ENCODE data around the gene HMCN1.
"Not testable (repeated sequence)": the region's sequence is repeated elsewhere in the genome, so short reads cannot be mapped to it uniquely, and the experiment has no call there.

Gene HMCN1

DNA sequence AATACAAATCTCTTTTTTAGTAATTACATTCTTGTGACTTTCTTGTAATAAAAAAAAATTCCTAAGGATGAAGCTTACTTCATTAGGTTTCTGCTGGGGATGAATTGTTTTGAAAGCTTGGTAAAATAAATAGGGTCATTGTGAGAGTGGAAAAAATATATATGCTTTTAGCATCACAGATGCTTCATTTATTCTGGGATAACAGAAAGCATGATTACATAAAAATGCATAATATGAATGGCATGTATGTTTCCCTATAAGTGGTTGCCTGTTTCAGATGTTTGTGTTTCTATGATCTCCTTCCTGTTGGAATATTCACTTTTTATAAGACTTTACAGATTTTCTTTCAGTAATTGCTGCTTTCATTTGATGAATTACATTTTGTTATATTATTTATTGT, 42.3 kb downstream of the HMCN1 start:
- ATAC-seq = peak; percentile 41
- TF ChIP-seq TOX (CRISPR knock-in tag; IDR thresholded peaks at IDR 0.05; ENCODE audit: borderline replicate concordance) (0 out of 2 replicates have a peak, but pooled peaks have one; percentile 34), OSR1 (CRISPR knock-in tag; IDR thresholded peaks at IDR 0.05) (no peak)

DNA sequence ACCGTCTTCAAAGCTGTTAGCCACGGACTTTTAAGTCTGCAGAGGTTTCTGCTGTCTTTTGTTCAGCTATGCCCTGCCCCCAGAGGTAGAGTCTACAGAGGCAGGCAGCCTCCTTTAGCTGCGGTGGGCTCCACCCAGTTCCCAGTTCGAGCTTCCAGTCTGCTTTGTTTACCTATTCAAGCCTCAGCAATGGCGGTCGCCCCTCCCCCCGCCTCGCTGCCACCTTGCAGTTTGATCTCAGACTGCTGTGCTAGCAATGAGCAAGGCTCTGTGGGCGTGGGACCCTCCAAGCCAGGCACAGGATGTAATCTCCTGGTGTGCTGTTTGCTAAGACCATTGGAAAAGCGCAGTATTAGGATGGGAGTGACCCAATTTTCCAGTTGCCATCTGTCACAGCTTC, 49.7 kb downstream of the HMCN1 start:
- not testable (repeated sequence) for ATAC-seq

DNA sequence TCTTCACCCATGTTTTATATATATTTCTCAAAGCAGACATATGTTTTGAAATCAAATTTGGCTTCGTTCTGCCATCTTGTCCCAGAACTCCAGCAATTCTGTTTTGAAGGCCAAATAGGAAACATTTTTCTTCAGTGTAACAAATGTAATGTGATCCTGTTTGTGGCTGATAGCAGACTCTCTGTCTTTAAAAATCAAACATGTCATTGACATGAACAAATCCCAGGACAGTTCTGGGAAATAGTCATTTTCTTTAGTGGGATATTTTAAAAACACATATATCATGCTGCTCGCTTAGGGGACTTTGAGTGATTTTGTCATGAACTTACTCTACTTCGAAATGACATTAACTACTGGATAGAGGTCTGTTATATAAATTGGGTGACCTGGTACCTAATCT, 51.4 kb downstream of the HMCN1 start:
- ATAC-seq = peak; percentile 7; the same call in 2 of the 3 replicates
- TF ChIP-seq CSDC2 (CRISPR knock-in tag; IDR thresholded peaks at IDR 0.05) (no peak), ZNF8 (CRISPR knock-in tag; IDR thresholded peaks at IDR 0.05) (no peak), PPARA (CRISPR knock-in tag; IDR thresholded peaks at IDR 0.05; ENCODE audit: borderline replicate concordance) (no peak), ZC3H10 (CRISPR knock-in tag; IDR thresholded peaks at IDR 0.05) (no peak; the same call in 1 of the 2 replicates), BACH2 (CRISPR knock-in tag; IDR thresholded peaks at IDR 0.05; ENCODE audit: borderline replicate concordance) (no peak), SNAI2 (CRISPR knock-in tag; IDR thresholded peaks at IDR 0.05) (no peak), ZNF70 (CRISPR knock-in tag; IDR thresholded peaks at IDR 0.05) (no peak), TOX (CRISPR knock-in tag; IDR thresholded peaks at IDR 0.05; ENCODE audit: borderline replicate concordance) (peak; percentile 73; the same call in 1 of the 2 replicates), OSR1 (CRISPR knock-in tag; IDR thresholded peaks at IDR 0.05) (no peak)
- TF ChIP-seq, protein P1, sequence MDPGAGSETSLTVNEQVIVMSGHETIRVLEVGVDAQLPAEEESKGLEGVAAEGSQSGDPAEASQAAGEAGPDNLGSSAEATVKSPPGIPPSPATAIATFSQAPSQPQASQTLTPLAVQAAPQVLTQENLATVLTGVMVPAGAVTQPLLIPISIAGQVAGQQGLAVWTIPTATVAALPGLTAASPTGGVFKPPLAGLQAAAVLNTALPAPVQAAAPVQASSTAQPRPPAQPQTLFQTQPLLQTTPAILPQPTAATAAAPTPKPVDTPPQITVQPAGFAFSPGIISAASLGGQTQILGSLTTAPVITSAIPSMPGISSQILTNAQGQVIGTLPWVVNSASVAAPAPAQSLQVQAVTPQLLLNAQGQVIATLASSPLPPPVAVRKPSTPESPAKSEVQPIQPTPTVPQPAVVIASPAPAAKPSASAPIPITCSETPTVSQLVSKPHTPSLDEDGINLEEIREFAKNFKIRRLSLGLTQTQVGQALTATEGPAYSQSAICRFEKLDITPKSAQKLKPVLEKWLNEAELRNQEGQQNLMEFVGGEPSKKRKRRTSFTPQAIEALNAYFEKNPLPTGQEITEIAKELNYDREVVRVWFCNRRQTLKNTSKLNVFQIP (CRISPR knock-in tag; IDR thresholded peaks at IDR 0.05; ENCODE audit: borderline replicate concordance, low read depth) = peak; percentile 5; the same call in 1 of the 2 replicates
- TF ChIP-seq, protein P2, sequence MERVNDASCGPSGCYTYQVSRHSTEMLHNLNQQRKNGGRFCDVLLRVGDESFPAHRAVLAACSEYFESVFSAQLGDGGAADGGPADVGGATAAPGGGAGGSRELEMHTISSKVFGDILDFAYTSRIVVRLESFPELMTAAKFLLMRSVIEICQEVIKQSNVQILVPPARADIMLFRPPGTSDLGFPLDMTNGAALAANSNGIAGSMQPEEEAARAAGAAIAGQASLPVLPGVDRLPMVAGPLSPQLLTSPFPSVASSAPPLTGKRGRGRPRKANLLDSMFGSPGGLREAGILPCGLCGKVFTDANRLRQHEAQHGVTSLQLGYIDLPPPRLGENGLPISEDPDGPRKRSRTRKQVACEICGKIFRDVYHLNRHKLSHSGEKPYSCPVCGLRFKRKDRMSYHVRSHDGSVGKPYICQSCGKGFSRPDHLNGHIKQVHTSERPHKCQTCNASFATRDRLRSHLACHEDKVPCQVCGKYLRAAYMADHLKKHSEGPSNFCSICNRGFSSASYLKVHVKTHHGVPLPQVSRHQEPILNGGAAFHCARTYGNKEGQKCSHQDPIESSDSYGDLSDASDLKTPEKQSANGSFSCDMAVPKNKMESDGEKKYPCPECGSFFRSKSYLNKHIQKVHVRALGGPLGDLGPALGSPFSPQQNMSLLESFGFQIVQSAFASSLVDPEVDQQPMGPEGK (CRISPR knock-in tag; IDR thresholded peaks at IDR 0.05; ENCODE audit: borderline replicate concordance) = no peak

DNA sequence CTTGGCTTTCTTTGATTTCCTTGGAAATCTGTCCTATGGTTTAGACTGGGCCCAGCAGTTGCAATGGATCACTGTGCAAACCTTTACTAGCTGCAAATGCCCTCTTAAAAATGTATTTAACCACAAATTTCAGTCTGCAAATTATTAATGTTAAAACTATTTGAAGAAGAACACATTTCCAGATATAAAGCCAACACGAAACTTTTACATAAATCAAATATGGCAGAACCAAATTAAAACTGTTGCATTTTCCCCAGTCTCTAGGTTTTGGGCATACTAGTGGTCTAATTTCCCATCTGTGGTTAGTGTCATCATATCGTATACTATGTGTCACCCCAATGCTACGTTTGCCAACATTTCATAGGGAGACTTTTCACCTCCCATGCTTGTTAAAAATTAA, 52.3 kb downstream of the HMCN1 start:
- peak; percentile 75 for ATAC-seq
- peak; percentile 58; the same call in 1 of the 2 replicates for TF ChIP-seq ZC3H10 (CRISPR knock-in tag; IDR thresholded peaks at IDR 0.05)
- TF ChIP-seq RARB (CRISPR knock-in tag; IDR thresholded peaks at IDR 0.05) = no peak
- TF ChIP-seq ZNF70 (CRISPR knock-in tag; IDR thresholded peaks at IDR 0.05) = no peak
- TF ChIP-seq TOX (CRISPR knock-in tag; IDR thresholded peaks at IDR 0.05; ENCODE audit: borderline replicate concordance) = peak; percentile 92
- TF ChIP-seq ISL1 (CRISPR knock-in tag; IDR thresholded peaks at IDR 0.05) = no peak

DNA sequence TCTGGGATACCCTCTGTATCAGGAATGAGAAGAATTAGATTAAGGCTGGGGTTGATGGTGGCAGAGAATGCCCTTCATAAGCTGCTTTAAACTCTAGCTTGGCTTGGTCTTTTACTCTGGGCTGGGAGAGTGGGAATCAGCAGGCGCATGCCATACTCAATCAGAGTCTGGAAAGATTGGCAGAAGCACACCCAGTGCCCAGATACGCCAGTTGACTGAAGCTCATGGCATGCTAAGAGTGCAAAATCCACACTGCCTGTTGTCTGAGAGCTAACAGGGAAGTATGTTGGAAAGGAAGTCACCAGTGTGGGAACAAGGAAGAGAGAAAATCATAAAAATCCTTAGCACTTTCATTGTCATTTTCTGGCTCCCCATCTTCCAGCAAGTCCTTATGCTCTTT, 53.0 kb downstream of the HMCN1 start:
- peak; percentile 48 for ATAC-seq
- no peak for TF ChIP-seq ESRRG (CRISPR knock-in tag; IDR thresholded peaks at IDR 0.05)
- TF ChIP-seq, protein P1 (CRISPR knock-in tag; IDR thresholded peaks at IDR 0.05; ENCODE audit: borderline replicate concordance, low read depth) = peak; percentile 62; the same call in 1 of the 2 replicates
- TF ChIP-seq BACH2 (CRISPR knock-in tag; IDR thresholded peaks at IDR 0.05; ENCODE audit: borderline replicate concordance) = no peak

DNA sequence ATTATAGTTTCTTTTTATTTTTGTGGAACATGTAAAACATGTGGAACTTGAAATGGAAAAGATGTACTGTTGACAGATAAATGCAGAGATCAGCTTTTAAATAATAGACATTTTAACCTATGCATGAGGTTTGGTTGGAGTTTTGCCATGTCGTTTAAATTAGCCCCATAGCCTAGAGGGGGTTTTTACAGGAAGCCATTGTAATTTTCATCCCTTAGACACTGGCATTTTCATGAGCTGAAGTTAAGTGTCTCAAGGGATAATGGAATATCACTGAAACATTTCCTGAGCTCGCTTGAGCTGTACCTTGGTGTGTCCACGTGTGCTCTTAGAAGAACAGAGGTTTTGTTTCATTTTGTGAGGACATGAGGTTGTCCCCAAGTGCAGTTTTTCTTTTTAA, 54.2 kb downstream of the HMCN1 start:
- TF ChIP-seq, protein P3, sequence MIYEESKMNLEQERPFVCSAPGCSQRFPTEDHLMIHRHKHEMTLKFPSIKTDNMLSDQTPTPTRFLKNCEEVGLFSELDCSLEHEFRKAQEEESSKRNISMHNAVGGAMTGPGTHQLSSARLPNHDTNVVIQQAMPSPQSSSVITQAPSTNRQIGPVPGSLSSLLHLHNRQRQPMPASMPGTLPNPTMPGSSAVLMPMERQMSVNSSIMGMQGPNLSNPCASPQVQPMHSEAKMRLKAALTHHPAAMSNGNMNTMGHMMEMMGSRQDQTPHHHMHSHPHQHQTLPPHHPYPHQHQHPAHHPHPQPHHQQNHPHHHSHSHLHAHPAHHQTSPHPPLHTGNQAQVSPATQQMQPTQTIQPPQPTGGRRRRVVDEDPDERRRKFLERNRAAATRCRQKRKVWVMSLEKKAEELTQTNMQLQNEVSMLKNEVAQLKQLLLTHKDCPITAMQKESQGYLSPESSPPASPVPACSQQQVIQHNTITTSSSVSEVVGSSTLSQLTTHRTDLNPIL (CRISPR knock-in tag; IDR thresholded peaks at IDR 0.05; ENCODE audit: low read depth) = no peak
- TF ChIP-seq RARB (CRISPR knock-in tag; IDR thresholded peaks at IDR 0.05) (no peak), ESRRG (CRISPR knock-in tag; IDR thresholded peaks at IDR 0.05) (no peak), BACH2 (CRISPR knock-in tag; IDR thresholded peaks at IDR 0.05; ENCODE audit: borderline replicate concordance) (no peak)
- TF ChIP-seq, protein P4, sequence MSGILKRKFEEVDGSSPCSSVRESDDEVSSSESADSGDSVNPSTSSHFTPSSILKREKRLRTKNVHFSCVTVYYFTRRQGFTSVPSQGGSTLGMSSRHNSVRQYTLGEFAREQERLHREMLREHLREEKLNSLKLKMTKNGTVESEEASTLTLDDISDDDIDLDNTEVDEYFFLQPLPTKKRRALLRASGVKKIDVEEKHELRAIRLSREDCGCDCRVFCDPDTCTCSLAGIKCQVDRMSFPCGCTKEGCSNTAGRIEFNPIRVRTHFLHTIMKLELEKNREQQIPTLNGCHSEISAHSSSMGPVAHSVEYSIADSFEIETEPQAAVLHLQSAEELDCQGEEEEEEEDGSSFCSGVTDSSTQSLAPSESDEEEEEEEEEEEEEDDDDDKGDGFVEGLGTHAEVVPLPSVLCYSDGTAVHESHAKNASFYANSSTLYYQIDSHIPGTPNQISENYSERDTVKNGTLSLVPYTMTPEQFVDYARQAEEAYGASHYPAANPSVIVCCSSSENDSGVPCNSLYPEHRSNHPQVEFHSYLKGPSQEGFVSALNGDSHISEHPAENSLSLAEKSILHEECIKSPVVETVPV (CRISPR knock-in tag; IDR thresholded peaks at IDR 0.05) = no peak
- ATAC-seq = no peak
